ENCODE measurements around the gene MYBPH.

MYBPH gene

GRCh38 chr1:203204756-203205155 lies 29.1 kb upstream of the MYBPH start:
- TF ChIP-seq ZNF70 (CRISPR knock-in tag; IDR thresholded peaks at IDR 0.05): no peak
- TF ChIP-seq BACH2 (CRISPR knock-in tag; IDR thresholded peaks at IDR 0.05; ENCODE audit: borderline replicate concordance): no peak
- TF ChIP-seq ZNF565 (CRISPR knock-in tag; conservative IDR thresholded peaks at IDR 0.05; ENCODE audit: low read depth): no peak
- TF ChIP-seq GLIS3 (CRISPR knock-in tag; IDR thresholded peaks at IDR 0.05): no peak
- TF ChIP-seq PPARA (CRISPR knock-in tag; IDR thresholded peaks at IDR 0.05; ENCODE audit: borderline replicate concordance): no peak
- TF ChIP-seq ESRRG (CRISPR knock-in tag; IDR thresholded peaks at IDR 0.05): no peak
- TF ChIP-seq ISL1 (CRISPR knock-in tag; IDR thresholded peaks at IDR 0.05): no peak
- TF ChIP-seq, protein P1, sequence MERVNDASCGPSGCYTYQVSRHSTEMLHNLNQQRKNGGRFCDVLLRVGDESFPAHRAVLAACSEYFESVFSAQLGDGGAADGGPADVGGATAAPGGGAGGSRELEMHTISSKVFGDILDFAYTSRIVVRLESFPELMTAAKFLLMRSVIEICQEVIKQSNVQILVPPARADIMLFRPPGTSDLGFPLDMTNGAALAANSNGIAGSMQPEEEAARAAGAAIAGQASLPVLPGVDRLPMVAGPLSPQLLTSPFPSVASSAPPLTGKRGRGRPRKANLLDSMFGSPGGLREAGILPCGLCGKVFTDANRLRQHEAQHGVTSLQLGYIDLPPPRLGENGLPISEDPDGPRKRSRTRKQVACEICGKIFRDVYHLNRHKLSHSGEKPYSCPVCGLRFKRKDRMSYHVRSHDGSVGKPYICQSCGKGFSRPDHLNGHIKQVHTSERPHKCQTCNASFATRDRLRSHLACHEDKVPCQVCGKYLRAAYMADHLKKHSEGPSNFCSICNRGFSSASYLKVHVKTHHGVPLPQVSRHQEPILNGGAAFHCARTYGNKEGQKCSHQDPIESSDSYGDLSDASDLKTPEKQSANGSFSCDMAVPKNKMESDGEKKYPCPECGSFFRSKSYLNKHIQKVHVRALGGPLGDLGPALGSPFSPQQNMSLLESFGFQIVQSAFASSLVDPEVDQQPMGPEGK (CRISPR knock-in tag; IDR thresholded peaks at IDR 0.05; ENCODE audit: borderline replicate concordance): no peak
- TF ChIP-seq CREB5 (CRISPR knock-in tag; IDR thresholded peaks at IDR 0.05; ENCODE audit: low read depth): no peak
- TF ChIP-seq ZNF8 (CRISPR knock-in tag; IDR thresholded peaks at IDR 0.05): no peak
- no peak for TF ChIP-seq ARNTL (CRISPR knock-in tag; IDR thresholded peaks at IDR 0.05; ENCODE audit: borderline replicate concordance, low read depth)
- no peak for TF ChIP-seq TCF4 (CRISPR knock-in tag; IDR thresholded peaks at IDR 0.05; ENCODE audit: borderline replicate concordance)
- no peak for TF ChIP-seq CSDC2 (CRISPR knock-in tag; IDR thresholded peaks at IDR 0.05)
- TF ChIP-seq ZC3H10 (CRISPR knock-in tag; IDR thresholded peaks at IDR 0.05): no peak
- no peak for TF ChIP-seq TOX (CRISPR knock-in tag; IDR thresholded peaks at IDR 0.05; ENCODE audit: borderline replicate concordance)
- no peak for TF ChIP-seq OSR1 (CRISPR knock-in tag; IDR thresholded peaks at IDR 0.05)

GRCh38 chr1:203202431-203203245 lies 27.0 kb upstream of the MYBPH start:
- ATAC-seq: no peak
- TF ChIP-seq ZNF565 (CRISPR knock-in tag; conservative IDR thresholded peaks at IDR 0.05; ENCODE audit: low read depth): no peak
- TF ChIP-seq SNAI2 (CRISPR knock-in tag; IDR thresholded peaks at IDR 0.05): no peak
- no peak for TF ChIP-seq PPARA (CRISPR knock-in tag; IDR thresholded peaks at IDR 0.05; ENCODE audit: borderline replicate concordance)
- no peak for TF ChIP-seq ISL1 (CRISPR knock-in tag; IDR thresholded peaks at IDR 0.05)

More at GRCh38 chr1:203204756-203205155, 29.1 kb upstream of the MYBPH start:
- no peak for ATAC-seq

- no peak for TF ChIP-seq POU6F1 (CRISPR knock-in tag; IDR thresholded peaks at IDR 0.05; ENCODE audit: borderline replicate concordance, low read depth)
- TF ChIP-seq ARNTL (CRISPR knock-in tag; IDR thresholded peaks at IDR 0.05; ENCODE audit: borderline replicate concordance, low read depth): no peak
- TF ChIP-seq ZNF565 (CRISPR knock-in tag; conservative IDR thresholded peaks at IDR 0.05; ENCODE audit: low read depth): no peak
- no peak for TF ChIP-seq ZC3H10 (CRISPR knock-in tag; IDR thresholded peaks at IDR 0.05)
- TF ChIP-seq TSHZ2 (CRISPR knock-in tag; IDR thresholded peaks at IDR 0.05): no peak
- ATAC-seq: no peak
Measured at GRCh38 chr1:203201516-203202205, 26.0 kb upstream of the MYBPH start.

DNA sequence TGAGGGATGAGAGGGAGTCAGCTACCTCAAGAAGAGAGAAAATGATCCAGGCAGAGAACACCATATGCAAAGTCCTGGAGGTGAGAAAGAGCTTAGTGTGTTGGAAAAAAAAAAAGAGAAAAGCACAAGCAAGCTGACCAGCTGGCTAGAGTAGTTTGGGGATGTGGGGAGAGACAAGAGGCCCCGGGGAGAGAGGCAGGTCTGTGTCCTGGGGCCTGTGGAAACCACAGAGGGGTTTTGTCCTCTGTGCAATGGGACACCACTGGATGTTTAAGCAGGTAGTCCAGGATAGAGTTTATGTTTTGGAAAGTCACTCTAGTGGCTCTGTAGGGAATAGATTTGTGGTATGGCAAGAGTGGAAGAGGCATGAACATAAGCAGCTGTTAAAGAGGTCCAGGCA lies 25.3 kb upstream of the MYBPH start:
- ATAC-seq: no peak
- TF ChIP-seq POU6F1 (CRISPR knock-in tag; IDR thresholded peaks at IDR 0.05; ENCODE audit: borderline replicate concordance, low read depth): no peak
- no peak for TF ChIP-seq ZNF565 (CRISPR knock-in tag; conservative IDR thresholded peaks at IDR 0.05; ENCODE audit: low read depth)
- no peak for TF ChIP-seq TCF4 (CRISPR knock-in tag; IDR thresholded peaks at IDR 0.05; ENCODE audit: borderline replicate concordance)
